Panc1 (cell line): ENCODE data around the gene CDKAL1. TPM values are rescaled to one million over a fixed set of nuclear protein-coding genes. Genes with fewer than 3 reads are reported as not detected.

Source experiments
- ATAC-seq: fragments of 200-7000 bp; cut with Tn5 transposase; 2 replicates; pipeline ENCODE4 v1.9.1; 2020; ENCODE audit warnings: mild to moderate bottlenecking, moderate library complexity
- BruUV-seq: library from RNA; stranded (reverse); fragments of 400-500 nt; replicated peaks from 2 replicates; lab custom pipeline; 2021; lab: Mats Ljungman, UMichigan
- CTCF ChIA-PET: fragments of 300-600 bp; sonication (Branson Sonifier 250); formaldehyde crosslinking; loops from one replicate; lab custom pipeline; 2022; ENCODE audit warnings: antibody characterized with exemption; lab: Charles Lee
- POLR2A ChIA-PET: fragments of 300-600 bp; sonication (Branson Sonifier 250); formaldehyde crosslinking; loops from one replicate; lab custom pipeline; 2022; ENCODE audit warnings: antibody characterized with exemption; lab: Charles Lee
- DNase-seq: peaks from one replicate; pipeline ENCODE4 v3.0.0-alpha.2; 2010; ENCODE audit warnings: low read depth, low spot score
- H3K27ac ChIP-seq: 2 replicates; pipeline ENCODE4 v1.5.1; 2011; ENCODE audit warnings: mild to moderate bottlenecking, low read length, inconsistent platforms
- H3K27me3 ChIP-seq: fragments of 200-500 bp; sonication (Bioruptor generic); 2 replicates; pipeline ENCODE4 v1.6.0; 2014; ENCODE audit warnings: low read length, inconsistent platforms; ENCODE audit not compliant: control insufficient read depth, insufficient read depth
- H3K36me3 ChIP-seq: fragments of 200-500 bp; sonication (Bioruptor generic); 2 replicates; pipeline ENCODE4 v1.5.1; 2014; ENCODE audit warnings: inconsistent platforms, mild to moderate bottlenecking, low read length, moderate library complexity; ENCODE audit not compliant: control insufficient read depth, insufficient read depth
- H3K4me1 ChIP-seq: 2 replicates; pipeline ENCODE4 v1.5.1; 2011; ENCODE audit warnings: inconsistent platforms, mild to moderate bottlenecking, low read length, moderate library complexity; ENCODE audit not compliant: control insufficient read depth, insufficient read depth
- H3K4me3 ChIP-seq, 2 experiments: 2 replicates each; pipeline ENCODE4 v1.5.1; 2011 to 2012; ENCODE audit warnings: low read depth in 2 of 2, low read length in 2 of 2, mild to moderate bottlenecking in 2 of 2, inconsistent platforms in 1 of 2, moderate library complexity in 1 of 2
- H3K9me3 ChIP-seq: fragments of 200-500 bp; sonication (Bioruptor generic); 2 replicates; pipeline ENCODE4 v1.5.1; 2014; ENCODE audit warnings: low read depth, mild to moderate bottlenecking, inconsistent platforms, low read length, moderate library complexity; ENCODE audit not compliant: control insufficient read depth, insufficient read depth
- POLR2AphosphoS5 ChIP-seq: IDR thresholded peaks from 2 replicates; pipeline ENCODE4 v1.6.1; 2012; ENCODE audit warnings: mild to moderate bottlenecking, low read depth, low read length, moderate library complexity
- SIN3A ChIP-seq: IDR thresholded peaks from 2 replicates; pipeline ENCODE4 v1.6.1; 2012; ENCODE audit warnings: low read depth, mild to moderate bottlenecking, low read length, moderate library complexity, borderline replicate concordance; ENCODE audit not compliant: insufficient read depth
- TCF7L2 ChIP-seq: IDR thresholded peaks from 2 replicates; pipeline ENCODE4 v1.6.1; 2011; ENCODE audit warnings: mild to moderate bottlenecking, low read depth, low read length, inconsistent platforms
- in situ Hi-C: cut with HindIII; loops from 2 replicates; pipeline ENCODE4 v1.10.0; 2016; ENCODE audit warnings: low sequenced_read_pairs, low pct_unique_long_range_greater_than_20kb
- intact Hi-C: fragments of 100-400 bp; cut with micrococcal nuclease; formaldehyde crosslinking; loops from one replicate; pipeline ENCODE4 v1.10.0; 2022; ENCODE audit not compliant: unreplicated experiment
- total RNA-seq: library from RNA; stranded (reverse); gene quantifications from one replicate; pipeline ENCODE4 v1.2.1, GENCODE V29; 2021; ENCODE audit not compliant: unreplicated experiment
- TF ChIP-seq, protein P1 (sequence below): fragments of 450-650 bp; IDR thresholded peaks from 2 replicates; pipeline ENCODE4 v1.5.1; 2017; ENCODE audit warnings: mild to moderate bottlenecking
- TF ChIP-seq, protein P2 (sequence below), 2 experiments: IDR thresholded peaks; 2 replicates each; pipeline ENCODE4 v1.6.1; 2011 to 2012; ENCODE audit warnings: low read depth in 2 of 2, control low read depth in 1 of 2, low read length in 1 of 2, mild to moderate bottlenecking in 1 of 2, moderate library complexity in 1 of 2; ENCODE audit not compliant: insufficient read depth in 1 of 2

The CDKAL1 gene
- total RNA-seq, 1 experiment from 2014 or later, result 14.5 TPM

DNA sequence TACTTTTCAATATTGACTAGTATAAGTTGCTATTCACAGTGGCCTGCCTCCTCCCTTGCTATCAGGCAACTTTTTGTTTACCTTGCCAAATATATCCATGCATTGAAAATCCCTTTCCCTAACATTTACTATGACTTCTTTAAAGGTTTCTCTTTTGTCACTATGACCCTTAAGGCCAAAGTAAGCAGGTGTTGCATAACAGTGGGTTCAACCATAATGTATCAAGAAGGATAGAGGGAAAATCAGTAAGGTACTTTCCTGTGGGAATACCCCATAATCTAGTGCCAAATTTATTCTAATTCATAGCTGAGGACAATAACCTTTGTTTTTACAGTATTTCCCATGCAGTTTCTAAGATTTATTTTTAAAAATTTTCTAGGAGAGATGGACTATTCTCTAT lies 527.6 kb downstream of the CDKAL1 start:
- DNase-seq (no peak), ATAC-seq (no peak)
- in situ Hi-C loops (no loop called here), intact Hi-C loops (no loop called here)
- H3K36me3 ChIP-seq, result no peaks in the 10 kb centered on the region
- no peaks in the 10 kb centered on the region for H3K9me3 ChIP-seq
- CTCF ChIA-PET, result no interaction called here
- no peak overlapping the region for H3K27ac ChIP-seq
- BruUV-seq, result no TSS peak
- POLR2A ChIA-PET, result no interaction called here
- no peaks in the 10 kb centered on the region for H3K27me3 ChIP-seq
- TF ChIP-seq SIN3A, result no peak
- TF ChIP-seq, protein P1, sequence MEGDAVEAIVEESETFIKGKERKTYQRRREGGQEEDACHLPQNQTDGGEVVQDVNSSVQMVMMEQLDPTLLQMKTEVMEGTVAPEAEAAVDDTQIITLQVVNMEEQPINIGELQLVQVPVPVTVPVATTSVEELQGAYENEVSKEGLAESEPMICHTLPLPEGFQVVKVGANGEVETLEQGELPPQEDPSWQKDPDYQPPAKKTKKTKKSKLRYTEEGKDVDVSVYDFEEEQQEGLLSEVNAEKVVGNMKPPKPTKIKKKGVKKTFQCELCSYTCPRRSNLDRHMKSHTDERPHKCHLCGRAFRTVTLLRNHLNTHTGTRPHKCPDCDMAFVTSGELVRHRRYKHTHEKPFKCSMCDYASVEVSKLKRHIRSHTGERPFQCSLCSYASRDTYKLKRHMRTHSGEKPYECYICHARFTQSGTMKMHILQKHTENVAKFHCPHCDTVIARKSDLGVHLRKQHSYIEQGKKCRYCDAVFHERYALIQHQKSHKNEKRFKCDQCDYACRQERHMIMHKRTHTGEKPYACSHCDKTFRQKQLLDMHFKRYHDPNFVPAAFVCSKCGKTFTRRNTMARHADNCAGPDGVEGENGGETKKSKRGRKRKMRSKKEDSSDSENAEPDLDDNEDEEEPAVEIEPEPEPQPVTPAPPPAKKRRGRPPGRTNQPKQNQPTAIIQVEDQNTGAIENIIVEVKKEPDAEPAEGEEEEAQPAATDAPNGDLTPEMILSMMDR, result no peak
- TF ChIP-seq, protein P2, sequence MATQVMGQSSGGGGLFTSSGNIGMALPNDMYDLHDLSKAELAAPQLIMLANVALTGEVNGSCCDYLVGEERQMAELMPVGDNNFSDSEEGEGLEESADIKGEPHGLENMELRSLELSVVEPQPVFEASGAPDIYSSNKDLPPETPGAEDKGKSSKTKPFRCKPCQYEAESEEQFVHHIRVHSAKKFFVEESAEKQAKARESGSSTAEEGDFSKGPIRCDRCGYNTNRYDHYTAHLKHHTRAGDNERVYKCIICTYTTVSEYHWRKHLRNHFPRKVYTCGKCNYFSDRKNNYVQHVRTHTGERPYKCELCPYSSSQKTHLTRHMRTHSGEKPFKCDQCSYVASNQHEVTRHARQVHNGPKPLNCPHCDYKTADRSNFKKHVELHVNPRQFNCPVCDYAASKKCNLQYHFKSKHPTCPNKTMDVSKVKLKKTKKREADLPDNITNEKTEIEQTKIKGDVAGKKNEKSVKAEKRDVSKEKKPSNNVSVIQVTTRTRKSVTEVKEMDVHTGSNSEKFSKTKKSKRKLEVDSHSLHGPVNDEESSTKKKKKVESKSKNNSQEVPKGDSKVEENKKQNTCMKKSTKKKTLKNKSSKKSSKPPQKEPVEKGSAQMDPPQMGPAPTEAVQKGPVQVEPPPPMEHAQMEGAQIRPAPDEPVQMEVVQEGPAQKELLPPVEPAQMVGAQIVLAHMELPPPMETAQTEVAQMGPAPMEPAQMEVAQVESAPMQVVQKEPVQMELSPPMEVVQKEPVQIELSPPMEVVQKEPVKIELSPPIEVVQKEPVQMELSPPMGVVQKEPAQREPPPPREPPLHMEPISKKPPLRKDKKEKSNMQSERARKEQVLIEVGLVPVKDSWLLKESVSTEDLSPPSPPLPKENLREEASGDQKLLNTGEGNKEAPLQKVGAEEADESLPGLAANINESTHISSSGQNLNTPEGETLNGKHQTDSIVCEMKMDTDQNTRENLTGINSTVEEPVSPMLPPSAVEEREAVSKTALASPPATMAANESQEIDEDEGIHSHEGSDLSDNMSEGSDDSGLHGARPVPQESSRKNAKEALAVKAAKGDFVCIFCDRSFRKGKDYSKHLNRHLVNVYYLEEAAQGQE (IDR thresholded peaks at IDR 0.05; ENCODE audit: insufficient read depth in 1 of 2, low read depth in 2 of 2, low read length in 1 of 2), result no peak
- no peak for TF ChIP-seq POLR2AphosphoS5
- TF ChIP-seq TCF7L2, result no peak
- H3K4me3 ChIP-seq, result no peak overlapping the region
- no peaks in the 10 kb centered on the region for H3K4me1 ChIP-seq

DNA sequence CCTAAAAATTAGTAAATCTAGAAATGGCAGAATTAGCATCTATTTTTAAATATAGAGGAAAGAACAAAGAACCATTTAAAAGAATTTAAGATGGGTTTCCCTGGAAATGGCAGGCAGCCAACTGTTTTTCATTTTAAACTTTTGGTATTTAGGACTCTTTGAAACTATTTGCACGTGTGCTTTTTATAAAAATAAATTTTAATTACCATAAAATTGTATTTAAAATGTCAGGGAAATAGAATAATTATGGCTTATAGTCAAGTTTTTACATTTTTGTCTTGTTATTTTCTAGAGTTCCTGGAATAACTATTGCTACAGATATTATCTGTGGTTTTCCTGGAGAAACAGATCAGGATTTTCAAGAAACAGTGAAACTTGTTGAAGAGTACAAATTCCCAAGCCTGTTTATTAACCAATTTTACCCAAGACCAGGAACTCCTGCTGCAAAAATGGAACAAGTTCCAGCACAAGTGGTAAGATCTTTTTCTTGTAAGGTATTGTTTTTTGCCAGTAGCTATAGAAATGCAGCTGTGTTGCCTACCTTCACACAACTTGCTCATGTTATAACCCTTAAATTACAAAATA lies 530.6 kb downstream of the CDKAL1 start:
- no peak for DNase-seq
- H3K27ac ChIP-seq, result no peak overlapping the region
- ChIA-PET CTCF (no interaction called here), POLR2A (no interaction called here)
- no peaks in the 10 kb centered on the region for H3K4me1 ChIP-seq
- H3K27me3 ChIP-seq, result no peaks in the 10 kb centered on the region
- TF ChIP-seq, protein P1, result no peak
- TF ChIP-seq SIN3A (no peak), POLR2AphosphoS5 (no peak)
- TF ChIP-seq, protein P2 (IDR thresholded peaks at IDR 0.05; ENCODE audit: insufficient read depth in 1 of 2, low read depth in 2 of 2, low read length in 1 of 2), result no peak
- H3K36me3 ChIP-seq, result no peaks in the 10 kb centered on the region
- H3K9me3 ChIP-seq, result no peaks in the 10 kb centered on the region
- in situ Hi-C loops, result no loop called here
- H3K4me3 ChIP-seq, result no peak overlapping the region
- ATAC-seq, result no peak
- intact Hi-C loops, result no loop called here
- BruUV-seq, result no TSS peak
